Ovary (tissue), 3 donors: ENCODE results near the gene RPTOR.

Experiments used
- CTCF ChIP-seq, 3 donors: fragments of 450-650 bp in 2 of 3; fragments of 200-600 bp in 1 of 3; IDR thresholded peaks; one replicate each; pipeline versions ENCODE4 v1.5.1 to v1.8.0; 2016 to 2022; ENCODE audit warnings: antibody characterized with exemption in 3 of 3, mild to moderate bottlenecking in 1 of 3
- EP300 ChIP-seq: sonication (generic); formaldehyde crosslinking; IDR thresholded peaks from one replicate; pipeline ENCODE4 v1.6.1; 2017; ENCODE audit warnings: antibody characterized with exemption
- POLR2A ChIP-seq: fragments of 450-650 bp; IDR thresholded peaks from one replicate; pipeline ENCODE4 v1.6.1; 2017; ENCODE audit warnings: antibody characterized with exemption, mild to moderate bottlenecking, moderate library complexity
- donor health status: DM: no; HTN: no; CAD: no.

GRCh38 chr17:80990921-80991644, 446.4 kb downstream of the RPTOR start:
- TF ChIP-seq CTCF (IDR thresholded peaks at IDR 0.05) (no peak), POLR2A (no peak), EP300 (no peak)
